MCF 10A (cell line): ENCODE data around the gene ANAPC1. TPM values are rescaled to one million over a fixed set of nuclear protein-coding genes. Genes with fewer than 3 reads are reported as not detected.
"Not testable (repeated sequence)": the region's sequence is repeated elsewhere in the genome, so short reads cannot be mapped to it uniquely, and the experiment has no call there.

Experiments used
- BruUV-seq: library from RNA; stranded (reverse); fragments of 400-500 nt; replicated peaks from 2 replicates; lab custom pipeline; 2021; lab: Mats Ljungman, UMichigan
- CTCF ChIA-PET: fragments of 300-600 bp; sonication (Branson Sonifier 250); formaldehyde crosslinking; extraction: SDS; loops from one replicate; lab custom pipeline; 2021; ENCODE audit warnings: antibody characterized with exemption, inconsistent platforms; lab: Yijun Ruan, JAX
- POLR2A ChIA-PET: fragments of 300-600, 350-650 bp; sonication (Branson Sonifier 250); formaldehyde crosslinking; extraction: SDS; loops from one replicate; lab custom pipeline; 2020; ENCODE audit warnings: antibody characterized with exemption, inconsistent platforms; lab: Yijun Ruan, JAX
- DNase-seq: peaks from one replicate; pipeline ENCODE4 v3.0.0-alpha.2; 2018; ENCODE audit not compliant: unreplicated experiment
- H3K27ac Mint-ChIP-seq: one replicate; pipeline ENCODE4 v1.8.0; 2022; ENCODE audit warnings: mild to moderate bottlenecking, low read depth, mixed read lengths; ENCODE audit not compliant: unreplicated experiment
- H3K27me3 Mint-ChIP-seq: one replicate; pipeline ENCODE4 v1.8.0; 2022; ENCODE audit warnings: mixed read lengths; ENCODE audit not compliant: insufficient read depth, unreplicated experiment
- H3K36me3 Mint-ChIP-seq: one replicate; pipeline ENCODE4 v1.8.0; 2022; ENCODE audit warnings: mild to moderate bottlenecking, moderate library complexity, mixed read lengths; ENCODE audit not compliant: insufficient read depth, unreplicated experiment
- H3K4me1 Mint-ChIP-seq: one replicate; pipeline ENCODE4 v1.8.0; 2022; ENCODE audit warnings: mixed read lengths; ENCODE audit not compliant: insufficient read depth, unreplicated experiment
- H3K4me3 Mint-ChIP-seq: one replicate; pipeline ENCODE4 v1.8.0; 2022; ENCODE audit warnings: mild to moderate bottlenecking, moderate library complexity, mixed read lengths; ENCODE audit not compliant: unreplicated experiment
- H3K9me3 Mint-ChIP-seq: one replicate; pipeline ENCODE4 v1.8.0; 2022; ENCODE audit warnings: mixed read lengths; ENCODE audit not compliant: unreplicated experiment
- CTCF ChIP-seq: fragments of 200-600 bp; IDR thresholded peaks from one replicate; pipeline ENCODE4 v1.8.0; 2022; ENCODE audit warnings: antibody characterized with exemption, mild to moderate bottlenecking; ENCODE audit not compliant: unreplicated experiment
- intact Hi-C: fragments of 100-400 bp; cut with micrococcal nuclease; formaldehyde crosslinking; loops from 2 replicates; pipeline ENCODE4 v1.14.1; 2022
- total RNA-seq: library from RNA; stranded (reverse); gene quantifications from 2 replicates; pipeline ENCODE4 v1.2.3, GENCODE V29; 2022

The ANAPC1 gene
- total RNA-seq, 1 experiment from 2014 or later = 66.1 TPM

DNA sequence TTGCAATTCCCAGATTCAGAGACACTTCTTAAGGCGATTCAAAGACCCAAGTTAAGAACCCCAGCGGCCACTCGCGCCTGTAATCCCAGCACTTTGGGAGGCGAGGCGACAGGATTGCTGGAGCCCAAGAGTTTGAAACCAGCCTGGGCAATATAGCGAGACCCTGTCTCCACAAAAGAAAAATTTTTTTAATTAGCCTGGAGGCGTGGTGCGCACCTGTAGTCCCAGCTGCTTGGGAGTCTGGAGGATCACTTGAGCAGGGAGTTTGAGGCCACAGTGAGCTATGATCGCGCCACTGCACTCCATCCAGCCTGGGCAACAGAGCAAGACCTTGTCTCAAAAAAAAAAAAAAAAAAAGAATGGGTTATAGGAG is 585 bp upstream of the ANAPC1 start:
- ChIA-PET POLR2A (interaction anchor here (1.2 to 2.9 kb wide), 7 partner anchors 11 to 170 kb away, joined by 3 to 33 read pairs (median 5); partner anchors contain the start of gene TMEM87B), CTCF (interaction anchor here (0.8 to 2.7 kb wide), 4 partner anchors 163 to 316 kb away, joined by 3 to 15 read pairs (median 6); no protein-coding TSS in a partner anchor)
- no peaks in the 10 kb centered on the region for H3K9me3 Mint-ChIP-seq
- peaks cover 11% of the 10 kb centered on the region for H3K36me3 Mint-ChIP-seq
- no TSS peak for BruUV-seq
- H3K4me3 Mint-ChIP-seq = peak overlapping the region; percentile 90
- peaks cover 5% of the 10 kb centered on the region for H3K4me1 Mint-ChIP-seq
- H3K27ac Mint-ChIP-seq = peak overlapping the region; percentile 91
- TF ChIP-seq CTCF = no peak
- no peaks in the 10 kb centered on the region for H3K27me3 Mint-ChIP-seq
- intact Hi-C loops = loop anchor here (10.0 kb wide), 1 partner anchor 370 kb away; the partner anchor contains the start of gene ZC3H8
- no peak for DNase-seq

DNA sequence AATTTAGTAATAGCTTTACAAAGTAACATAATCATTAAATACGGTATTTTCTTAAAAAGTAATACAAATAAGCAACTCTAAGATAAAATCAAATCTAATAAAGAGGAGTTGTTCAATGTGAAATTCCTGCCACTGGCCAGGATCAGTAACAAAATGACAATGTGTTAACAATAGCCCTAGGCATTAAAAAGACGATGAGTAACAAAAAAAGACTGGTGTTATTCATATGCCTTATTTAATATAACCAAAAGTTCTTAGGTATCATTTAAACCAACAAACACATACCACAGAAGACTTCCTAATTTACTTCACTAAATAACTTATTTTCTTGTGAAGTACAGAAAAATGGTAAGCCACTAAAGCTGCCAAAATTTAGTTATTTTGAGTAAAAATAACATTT is 11.2 kb downstream of the ANAPC1 start:
- H3K36me3 Mint-ChIP-seq = peaks cover 48% of the 10 kb centered on the region
- H3K4me1 Mint-ChIP-seq, BruUV-seq, H3K27ac Mint-ChIP-seq, POLR2A ChIA-PET, H3K4me3 Mint-ChIP-seq, CTCF ChIA-PET, intact Hi-C loops, DNase-seq, H3K9me3 Mint-ChIP-seq, H3K27me3 Mint-ChIP-seq: not testable (repeated sequence)

DNA sequence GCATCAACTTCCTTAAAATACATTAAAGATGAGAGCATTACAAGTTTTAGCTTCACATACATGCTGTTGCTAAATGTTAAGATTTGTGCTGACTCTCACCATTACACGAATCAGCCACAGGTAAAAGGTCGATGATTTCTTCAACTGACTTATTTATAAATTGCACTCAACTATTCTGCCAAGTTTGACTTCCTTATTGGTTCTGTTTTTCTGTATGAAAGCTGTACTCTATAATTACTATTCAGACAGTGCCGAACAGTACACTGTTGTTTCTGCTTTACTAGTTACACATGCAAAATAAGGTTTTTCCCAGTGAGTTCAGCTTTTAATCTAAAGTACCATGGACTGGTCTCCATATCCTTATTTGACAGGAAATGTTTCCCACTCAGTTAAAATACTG is 18.9 kb downstream of the ANAPC1 start:
- H3K27me3 Mint-ChIP-seq, H3K4me3 Mint-ChIP-seq, DNase-seq, H3K27ac Mint-ChIP-seq, BruUV-seq, intact Hi-C loops, CTCF ChIA-PET, POLR2A ChIA-PET, H3K9me3 Mint-ChIP-seq: not testable (repeated sequence)
- peaks cover 58% of the 10 kb centered on the region for H3K36me3 Mint-ChIP-seq
- H3K4me1 Mint-ChIP-seq = peaks cover 11% of the 10 kb centered on the region

DNA sequence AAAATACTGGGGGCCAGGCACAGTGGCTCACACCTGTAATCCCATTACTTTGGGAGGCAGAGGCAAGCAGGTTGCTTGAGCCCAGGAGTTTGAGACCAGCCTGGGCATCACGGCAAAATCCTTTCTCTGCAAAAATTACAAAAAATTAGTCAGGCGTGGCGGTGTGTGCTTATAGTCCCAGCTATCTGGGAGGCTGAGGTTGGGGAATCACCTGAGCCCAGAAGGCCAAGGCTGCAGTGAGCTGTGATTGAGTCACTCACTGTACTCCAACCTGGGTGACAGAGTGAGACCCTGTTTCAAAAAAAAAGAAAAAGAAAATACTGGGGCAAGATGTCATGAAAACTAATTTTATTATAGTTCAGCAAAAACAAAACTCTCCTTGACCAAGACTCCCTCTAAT is 24.0 kb downstream of the ANAPC1 start:
- POLR2A ChIA-PET, H3K4me3 Mint-ChIP-seq, intact Hi-C loops, H3K27me3 Mint-ChIP-seq, H3K9me3 Mint-ChIP-seq, CTCF ChIA-PET, BruUV-seq, H3K27ac Mint-ChIP-seq, DNase-seq: not testable (repeated sequence)
- Mint-ChIP-seq H3K36me3 (peaks cover 60% of the 10 kb centered on the region), H3K4me1 (peaks cover 11% of the 10 kb centered on the region)

DNA sequence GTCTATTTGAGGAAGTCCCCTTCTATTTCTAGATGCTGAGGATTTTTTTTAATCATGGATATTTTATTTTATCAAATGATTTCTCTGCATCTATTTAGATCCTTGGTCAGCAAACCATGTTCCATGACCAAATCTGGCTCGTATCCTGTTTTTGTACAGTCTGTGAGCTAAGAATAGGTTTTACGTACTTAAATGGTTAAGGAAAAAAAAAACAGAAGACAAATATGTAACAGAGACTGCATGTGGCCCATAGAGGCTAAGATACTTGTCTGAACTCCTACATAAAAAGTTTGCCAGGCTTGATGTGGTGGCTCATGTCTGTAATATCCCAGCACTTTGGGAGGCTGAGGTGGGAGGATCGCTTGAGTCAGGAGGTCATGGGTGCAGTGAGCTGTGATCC is 31.4 kb downstream of the ANAPC1 start:
- POLR2A ChIA-PET, intact Hi-C loops, BruUV-seq, CTCF ChIA-PET, H3K4me3 Mint-ChIP-seq, H3K9me3 Mint-ChIP-seq, H3K27me3 Mint-ChIP-seq, DNase-seq, H3K27ac Mint-ChIP-seq, H3K4me1 Mint-ChIP-seq: not testable (repeated sequence)
- H3K36me3 Mint-ChIP-seq = peaks cover 58% of the 10 kb centered on the region

DNA sequence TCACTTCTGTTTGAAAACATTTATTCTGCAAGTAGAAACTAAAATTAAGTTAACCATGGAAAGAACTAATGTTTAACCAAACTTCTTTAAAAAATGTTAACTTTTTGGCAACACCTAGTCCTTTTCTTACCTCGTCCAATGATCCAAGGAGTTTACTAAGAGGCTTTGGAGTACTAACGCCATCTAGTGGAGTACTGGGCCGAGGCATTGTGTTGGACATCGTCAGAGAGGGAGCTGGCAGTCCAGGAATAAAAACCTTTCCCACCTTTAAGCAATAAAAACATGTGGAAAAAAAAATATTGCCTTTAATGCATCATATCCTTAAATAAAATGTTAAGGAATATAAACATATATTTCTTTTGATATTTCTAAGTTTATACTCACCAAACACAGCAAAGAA is 33.3 kb downstream of the ANAPC1 start:
- peak; percentile 42 for DNase-seq
- H3K9me3 Mint-ChIP-seq, H3K27me3 Mint-ChIP-seq, H3K4me1 Mint-ChIP-seq, POLR2A ChIA-PET, H3K4me3 Mint-ChIP-seq, intact Hi-C loops, H3K27ac Mint-ChIP-seq, CTCF ChIA-PET, BruUV-seq: not testable (repeated sequence)
- peaks cover 55% of the 10 kb centered on the region for H3K36me3 Mint-ChIP-seq
- TF ChIP-seq CTCF = peak; percentile 25

- CTCF ChIA-PET, POLR2A ChIA-PET, intact Hi-C loops, H3K27me3 Mint-ChIP-seq, H3K4me3 Mint-ChIP-seq, H3K9me3 Mint-ChIP-seq, BruUV-seq, H3K4me1 Mint-ChIP-seq: not testable (repeated sequence)
- peak; percentile 16 for DNase-seq
- Mint-ChIP-seq H3K27ac (peak overlapping the region; percentile 23), H3K36me3 (peaks cover 60% of the 10 kb centered on the region)
Observed at GRCh38 chr2:111839625-111840282, 44.2 kb downstream of the ANAPC1 start.

GRCh38 chr2:111838992-111839391 is 45.0 kb downstream of the ANAPC1 start:
- H3K9me3 Mint-ChIP-seq, DNase-seq, H3K4me1 Mint-ChIP-seq, CTCF ChIA-PET, H3K27me3 Mint-ChIP-seq, BruUV-seq, POLR2A ChIA-PET, intact Hi-C loops, H3K4me3 Mint-ChIP-seq: not testable (repeated sequence)
- H3K36me3 Mint-ChIP-seq = peaks cover 60% of the 10 kb centered on the region
- H3K27ac Mint-ChIP-seq = peak overlapping the region; percentile 23
